LNCaP clone FGC (cell line): Measurements from ENCODE around the gene NR5A1.

Experiments used
- DNase-seq: peaks from one replicate; pipeline ENCODE4 v3.0.0-alpha.2; 2011; ENCODE audit warnings: low read depth
- H3K4me3 ChIP-seq: 2 replicates; pipeline ENCODE4 v1.5.1; 2011; ENCODE audit warnings: mild to moderate bottlenecking, low read depth, low read length, control low read depth
- CTCF ChIP-seq: IDR thresholded peaks from 2 replicates; pipeline ENCODE4 v1.5.1; 2012; ENCODE audit warnings: mild to moderate bottlenecking; ENCODE audit not compliant: control insufficient read depth, insufficient read depth; ENCODE audit errors: extremely low read depth

The NR5A1 gene

GRCh38 chr9:124473310-124473709, 33.9 kb downstream of the NR5A1 start:
- TF ChIP-seq CTCF: no peak
- no peak for DNase-seq
- no peak overlapping the region for H3K4me3 ChIP-seq

DNA sequence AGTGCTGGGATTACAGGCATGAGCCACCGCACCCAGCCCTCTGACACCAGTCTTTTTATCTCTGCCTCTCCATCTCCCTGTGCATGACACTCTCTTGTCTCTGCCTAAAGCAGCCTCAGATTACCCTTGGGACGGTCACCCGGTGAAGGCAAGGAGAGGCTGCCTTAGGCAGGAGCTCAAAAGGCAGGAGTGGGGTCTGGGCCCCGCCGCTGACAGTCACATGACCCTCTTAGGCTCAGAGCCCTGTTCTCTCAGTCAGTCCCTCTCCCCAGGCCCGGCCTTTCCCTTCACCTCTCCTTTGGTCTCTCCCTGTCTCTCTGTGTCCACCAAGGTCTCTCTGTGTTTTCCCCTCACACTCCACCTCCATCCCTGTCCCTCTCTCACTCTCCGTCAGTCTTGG, 34.4 kb downstream of the NR5A1 start:
- no peak for DNase-seq
- H3K4me3 ChIP-seq: no peak overlapping the region
- no peak for TF ChIP-seq CTCF

- H3K4me3 ChIP-seq: no peak overlapping the region
- DNase-seq: no peak
- no peak for TF ChIP-seq CTCF
Observed at GRCh38 chr9:124471761-124472160, 35.4 kb downstream of the NR5A1 start.

- TF ChIP-seq CTCF: no peak
Observed at GRCh38 chr9:124470726-124471125, 36.5 kb downstream of the NR5A1 start.

DNA sequence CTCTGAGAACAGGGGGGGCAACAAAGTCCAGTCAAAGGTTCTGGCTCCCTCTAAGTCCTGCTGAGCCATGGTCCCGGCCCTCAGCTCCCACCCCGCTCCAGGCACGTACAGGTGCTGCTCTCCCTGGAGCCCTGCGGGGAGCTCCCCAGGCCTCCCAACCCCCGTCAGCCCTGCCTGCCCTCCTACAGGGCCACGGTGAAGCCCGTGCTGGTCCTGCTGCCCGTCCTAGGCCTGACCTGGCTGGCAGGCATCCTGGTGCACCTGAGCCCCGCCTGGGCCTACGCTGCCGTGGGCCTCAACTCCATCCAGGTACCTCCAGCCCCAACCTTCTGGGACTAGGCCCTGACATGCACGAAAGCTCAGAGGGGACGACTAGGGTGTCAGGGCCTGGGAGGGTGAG, 36.9 kb downstream of the NR5A1 start:
- no peak for DNase-seq
- no peak for TF ChIP-seq CTCF
- H3K4me3 ChIP-seq: no peak overlapping the region

More at GRCh38 chr9:124470726-124471125, 36.5 kb downstream of the NR5A1 start:
- no peak overlapping the region for H3K4me3 ChIP-seq
- no peak for DNase-seq

DNA sequence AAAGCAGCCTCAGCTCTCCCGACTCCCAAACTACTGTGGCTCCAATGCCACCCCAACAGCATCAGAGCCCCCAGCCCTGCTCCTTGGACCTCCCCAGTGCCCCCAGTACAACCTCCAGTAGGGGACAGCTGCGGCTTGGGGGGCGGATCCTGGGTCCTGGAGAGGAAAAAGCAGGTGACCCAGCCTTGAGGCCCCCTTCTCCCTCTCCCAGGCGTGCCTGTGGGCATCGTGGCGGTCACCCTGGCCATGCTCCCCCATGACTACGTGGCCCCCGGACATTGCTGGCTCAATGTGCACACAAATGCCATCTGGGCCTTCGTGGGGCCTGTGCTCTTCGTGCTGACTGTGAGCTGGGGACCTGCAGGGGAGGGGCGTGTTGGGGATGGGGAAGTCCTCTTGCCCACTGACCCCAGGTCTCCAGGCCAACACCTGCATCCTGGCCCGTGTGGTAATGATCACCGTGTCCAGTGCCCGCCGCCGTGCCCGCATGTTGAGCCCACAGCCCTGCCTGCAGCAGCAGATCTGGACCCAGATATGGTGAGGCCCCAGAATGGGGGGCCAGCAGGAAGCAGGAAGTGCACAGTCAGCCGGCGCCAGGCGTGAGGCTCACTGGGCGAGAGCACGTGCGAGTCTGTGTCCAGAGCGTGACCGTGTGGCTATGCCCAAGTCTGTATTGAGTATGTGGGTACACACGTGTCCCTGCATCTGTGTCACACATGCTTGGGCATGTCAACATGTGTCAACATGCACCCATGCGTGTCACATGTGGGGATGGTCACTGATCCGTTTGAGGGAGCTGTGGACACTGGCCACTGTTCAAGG, 38.0 kb downstream of the NR5A1 start:
- no peak overlapping the region for H3K4me3 ChIP-seq
- DNase-seq: no peak
- no peak for TF ChIP-seq CTCF
